Tibial nerve (tissue), 4 donors: Measurements from ENCODE around the gene AKAIN1.

ENCODE experiments used
- EP300 ChIP-seq, 2 donors: sonication (generic); formaldehyde crosslinking; IDR thresholded peaks; one replicate each; pipeline ENCODE4 v1.6.1; 2017; ENCODE audit warnings: antibody characterized with exemption in 2 of 2, mild to moderate bottlenecking in 1 of 2
- POLR2A ChIP-seq, 2 donors: fragments of 450-650 bp; IDR thresholded peaks; one replicate each; pipeline ENCODE4 v1.6.1; 2017; ENCODE audit warnings: antibody characterized with exemption in 2 of 2, mild to moderate bottlenecking in 2 of 2, moderate library complexity in 2 of 2
- TF ChIP-seq, protein P1 (sequence below), 5 experiments: fragments of 200-600 bp in 3 of 5; fragments of 450-650 bp in 2 of 5; sonication (generic) in 3 of 5; IDR thresholded peaks; one replicate each; pipeline ENCODE4 v1.5.1; 2016 to 2019; ENCODE audit warnings: antibody characterized with exemption in 5 of 5, mild to moderate bottlenecking in 3 of 5, moderate library complexity in 2 of 5

DNA sequence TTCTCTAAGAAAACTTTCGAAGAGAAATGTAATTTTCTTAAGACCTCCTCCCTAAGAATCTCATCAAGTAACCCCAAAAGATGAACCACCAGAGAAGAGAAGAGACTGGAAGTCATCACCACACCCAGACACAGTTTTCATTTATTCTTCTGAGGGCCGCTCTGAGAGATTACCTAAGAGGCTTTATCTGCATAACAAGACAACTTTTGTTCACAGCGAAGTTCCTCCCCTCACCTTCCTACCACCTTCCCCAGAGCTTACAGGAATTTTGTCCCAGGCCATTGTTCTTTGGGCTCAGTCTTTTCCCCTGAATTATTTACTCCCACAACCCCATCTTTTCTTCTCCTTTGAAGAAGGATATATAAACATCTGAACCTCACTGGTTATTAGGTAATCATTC is 92.8 kb downstream of the AKAIN1 start:
- TF ChIP-seq POLR2A (IDR thresholded peaks at IDR 0.05) (no peak), EP300 (IDR thresholded peaks at IDR 0.05) (no peak)
- TF ChIP-seq, protein P1, sequence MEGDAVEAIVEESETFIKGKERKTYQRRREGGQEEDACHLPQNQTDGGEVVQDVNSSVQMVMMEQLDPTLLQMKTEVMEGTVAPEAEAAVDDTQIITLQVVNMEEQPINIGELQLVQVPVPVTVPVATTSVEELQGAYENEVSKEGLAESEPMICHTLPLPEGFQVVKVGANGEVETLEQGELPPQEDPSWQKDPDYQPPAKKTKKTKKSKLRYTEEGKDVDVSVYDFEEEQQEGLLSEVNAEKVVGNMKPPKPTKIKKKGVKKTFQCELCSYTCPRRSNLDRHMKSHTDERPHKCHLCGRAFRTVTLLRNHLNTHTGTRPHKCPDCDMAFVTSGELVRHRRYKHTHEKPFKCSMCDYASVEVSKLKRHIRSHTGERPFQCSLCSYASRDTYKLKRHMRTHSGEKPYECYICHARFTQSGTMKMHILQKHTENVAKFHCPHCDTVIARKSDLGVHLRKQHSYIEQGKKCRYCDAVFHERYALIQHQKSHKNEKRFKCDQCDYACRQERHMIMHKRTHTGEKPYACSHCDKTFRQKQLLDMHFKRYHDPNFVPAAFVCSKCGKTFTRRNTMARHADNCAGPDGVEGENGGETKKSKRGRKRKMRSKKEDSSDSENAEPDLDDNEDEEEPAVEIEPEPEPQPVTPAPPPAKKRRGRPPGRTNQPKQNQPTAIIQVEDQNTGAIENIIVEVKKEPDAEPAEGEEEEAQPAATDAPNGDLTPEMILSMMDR (IDR thresholded peaks at IDR 0.05), result no peak
